ENCODE data around the gene PVR.
"Not testable (repeated sequence)": the region's sequence is repeated elsewhere in the genome, so short reads cannot be mapped to it uniquely, and the experiment has no call there.

The PVR gene

GRCh38 chr19:44618640-44619357 lies 24.9 kb upstream of the PVR start:
- DNase-seq: no peak

- no peak for DNase-seq
These were observed 23.0 kb upstream of the PVR start for GRCh38 chr19:44620667-44621066.

GRCh38 chr19:44621367-44621766 lies 22.3 kb upstream of the PVR start:
- no peak for DNase-seq

- no peak for DNase-seq
These were observed 20.6 kb upstream of the PVR start for GRCh38 chr19:44623080-44623479.

- DNase-seq: no peak
These were observed 20.1 kb upstream of the PVR start for GRCh38 chr19:44623626-44624025.

GRCh38 chr19:44624840-44625354 lies 18.8 kb upstream of the PVR start:
- no peak for DNase-seq

- not testable (repeated sequence) for DNase-seq
These were observed 18.1 kb upstream of the PVR start for GRCh38 chr19:44625637-44626036.

- DNase-seq: no peak
These were observed 17.6 kb upstream of the PVR start for GRCh38 chr19:44626048-44626624.

GRCh38 chr19:44627631-44628030 lies 16.1 kb upstream of the PVR start:
- DNase-seq: no peak

GRCh38 chr19:44628793-44629192 lies 14.9 kb upstream of the PVR start:
- DNase-seq: no peak

- not testable (repeated sequence) for DNase-seq
These were observed 12.1 kb upstream of the PVR start for GRCh38 chr19:44631611-44632010.

- DNase-seq: not testable (repeated sequence)
These were observed 9.7 kb upstream of the PVR start for GRCh38 chr19:44634058-44634457.

- no peak for DNase-seq
These were observed 8.9 kb upstream of the PVR start for GRCh38 chr19:44634785-44635184.

- DNase-seq: no peak
These were observed 7.9 kb upstream of the PVR start for GRCh38 chr19:44635581-44636438.

GRCh38 chr19:44636439-44637389 lies 7.0 kb upstream of the PVR start:
- DNase-seq: no peak

GRCh38 chr19:44637390-44637764 lies 6.3 kb upstream of the PVR start:
- DNase-seq: no peak

GRCh38 chr19:44640518-44640917 lies 3.2 kb upstream of the PVR start:
- no peak for DNase-seq

- DNase-seq: no peak
These were observed 2.0 kb upstream of the PVR start for GRCh38 chr19:44641501-44642265.

GRCh38 chr19:44642377-44642776 lies 1.3 kb upstream of the PVR start:
- no peak for DNase-seq

- DNase-seq: peak; percentile 75
These were observed 799 bp downstream of the PVR start for GRCh38 chr19:44644402-44645016.

GRCh38 chr19:44645407-44646048 lies 1.8 kb downstream of the PVR start:
- no peak for DNase-seq
